PC-9 (cell line): ENCODE results near the gene NOTO. TPM values are rescaled to one million over a fixed set of nuclear protein-coding genes. Genes with fewer than 3 reads are reported as not detected.
A peak's percentile ranks its signal among the peaks of the same experiment; 100 is the strongest.

Source experiments
- BruUV-seq: library from RNA; stranded (reverse); fragments of 400-500 nt; replicated peaks from 2 replicates; lab custom pipeline; 2021; lab: Mats Ljungman, UMichigan
- CTCF ChIA-PET: fragments of 300-600 bp; sonication (Branson Sonifier 250); formaldehyde crosslinking; loops from one replicate; lab custom pipeline; 2022; ENCODE audit warnings: antibody characterized with exemption; lab: Charles Lee
- POLR2A ChIA-PET: fragments of 300-600 bp; sonication (Branson Sonifier 250); formaldehyde crosslinking; loops from one replicate; lab custom pipeline; 2022; ENCODE audit warnings: antibody characterized with exemption; ENCODE audit not compliant: unreplicated experiment; lab: Charles Lee
- DNase-seq, 2 experiments: peaks; one replicate each; pipeline versions ENCODE4 v3.0.0 to v3.0.0-alpha.2; 2015 to 2022; ENCODE audit warnings: mixed read lengths in 1 of 2
- H2AFZ ChIP-seq: fragments of 200-600 bp; sonication (generic); 2 replicates; pipeline ENCODE4 v1.8.1; 2017; ENCODE audit warnings: antibody characterized with exemption
- H3F3A ChIP-seq: fragments of 200-600 bp; sonication (generic); 2 replicates; pipeline ENCODE4 v1.8.1; 2017; ENCODE audit warnings: antibody characterized with exemption, mild to moderate bottlenecking, low read depth; ENCODE audit not compliant: insufficient read depth
- H3K27ac ChIP-seq: fragments of 200-600 bp; sonication (generic); 2 replicates; pipeline ENCODE4 v1.6.1; 2016; ENCODE audit warnings: mixed run types
- H3K27me3 ChIP-seq: fragments of 200-600 bp; sonication (generic); 2 replicates; pipeline ENCODE4 v1.6.1; 2016; ENCODE audit warnings: low read depth, mixed run types; ENCODE audit not compliant: insufficient read depth
- H3K36me3 ChIP-seq: fragments of 200-600 bp; sonication (generic); 2 replicates; pipeline ENCODE4 v1.6.1; 2016; ENCODE audit warnings: low read depth, mixed run types
- H3K4me1 ChIP-seq: fragments of 200-600 bp; sonication (generic); replicated peaks from 2 replicates; pipeline ENCODE4 v1.6.1; 2016; ENCODE audit warnings: mixed run types; ENCODE audit not compliant: insufficient read depth
- H3K4me2 ChIP-seq: fragments of 200-600 bp; sonication (generic); 2 replicates; pipeline ENCODE4 v1.6.1; 2017; ENCODE audit warnings: mixed run types
- H3K4me3 ChIP-seq: fragments of 200-600 bp; sonication (generic); 2 replicates; pipeline ENCODE4 v1.6.1; 2016; ENCODE audit warnings: mixed run types
- H3K79me2 ChIP-seq: fragments of 200-600 bp; sonication (generic); 2 replicates; pipeline ENCODE4 v1.6.1; 2017; ENCODE audit warnings: low read depth, mixed run types
- H3K9me2 ChIP-seq: fragments of 200-600 bp; sonication (generic); 2 replicates; pipeline ENCODE4 v1.8.1; 2017; ENCODE audit warnings: mild to moderate bottlenecking; ENCODE audit not compliant: insufficient read depth
- H3K9me3 ChIP-seq: fragments of 200-600 bp; sonication (generic); 2 replicates; pipeline ENCODE4 v1.8.1; 2016; ENCODE audit warnings: low read depth; ENCODE audit not compliant: insufficient read depth
- H4K20me1 ChIP-seq: fragments of 200-600 bp; sonication (generic); 2 replicates; pipeline ENCODE4 v1.8.1; 2017; ENCODE audit not compliant: insufficient read depth
- CTCF ChIP-seq: fragments of 200-600 bp; sonication (generic); conservative IDR thresholded peaks from 2 replicates; pipeline ENCODE4 v1.6.1; 2017; ENCODE audit warnings: mixed run types, antibody characterized with exemption, mild to moderate bottlenecking, moderate library complexity
- EZH2 ChIP-seq: fragments of 200-600 bp; sonication (generic); IDR thresholded peaks from 2 replicates; pipeline ENCODE4 v1.8.0; 2017; ENCODE audit warnings: antibody characterized with exemption, low read depth
- intact Hi-C: fragments of 100-400 bp; cut with micrococcal nuclease; formaldehyde crosslinking; loops from one replicate; pipeline ENCODE4 v1.10.0; 2022; ENCODE audit not compliant: unreplicated experiment
- total RNA-seq: library from RNA; stranded (reverse); gene quantifications from 2 replicates; pipeline ENCODE4 v1.2.3, GENCODE V29; 2021

Gene NOTO
- total RNA-seq, 1 experiment from 2014 or later, result not detected

DNA sequence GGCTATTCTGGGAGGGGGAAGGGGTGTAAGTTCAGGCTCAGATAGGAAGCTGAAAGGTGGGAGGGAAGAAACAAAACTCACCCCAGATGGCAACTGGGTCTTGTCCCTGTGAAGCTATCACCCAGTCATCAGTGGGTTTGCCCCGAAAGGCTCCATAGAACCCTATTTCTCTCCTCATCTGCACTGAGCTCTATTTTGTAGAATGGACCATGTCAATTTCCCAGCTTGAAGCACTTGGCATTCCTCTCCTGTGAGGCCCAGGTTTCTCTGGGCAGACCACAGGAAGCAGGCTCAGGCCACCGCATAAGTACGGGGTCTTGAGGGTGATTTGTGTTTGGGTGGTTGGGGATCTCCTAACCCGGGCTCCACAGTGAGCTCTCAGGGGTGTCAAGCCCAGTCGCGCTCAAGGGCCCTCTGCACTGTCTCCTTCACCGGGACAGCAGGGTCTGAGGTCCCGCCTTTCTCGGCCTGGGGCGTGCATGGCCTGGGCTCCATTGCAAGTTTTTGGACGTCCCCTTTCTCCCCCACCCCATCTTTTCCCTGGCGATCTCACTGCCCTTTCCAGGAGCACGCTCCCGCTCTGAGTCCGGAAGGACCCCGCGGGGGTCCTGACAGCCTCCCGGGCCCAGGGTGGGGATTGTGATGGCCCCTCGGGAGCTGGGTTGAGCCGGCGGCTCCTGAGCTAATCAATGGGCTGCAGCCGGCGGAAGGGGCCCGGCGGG lies 27.3 kb upstream of the NOTO start:
- Histone ChIP-seq H3F3A (peaks cover 4% of the 10 kb centered on the region; the same call in 1 of the 2 replicates), H3K4me3 (peak overlapping the region; percentile 51; the same call in 1 of the 2 replicates), H3K36me3 (no peaks in the 10 kb centered on the region), H3K9me2 (no peaks in the 10 kb centered on the region), H3K4me2 (peak overlapping the region; percentile 89), H2AFZ (peak overlapping the region; percentile 68; the same call in 1 of the 2 replicates), H4K20me1 (no peaks in the 10 kb centered on the region), H3K79me2 (no peaks in the 10 kb centered on the region), H3K4me1 (peaks cover 19% of the 10 kb centered on the region), H3K27ac (no peak overlapping the region), H3K9me3 (no peaks in the 10 kb centered on the region), H3K27me3 (peaks cover 41% of the 10 kb centered on the region)
- intact Hi-C loops, result loop anchor here (1.0 to 5.0 kb wide), 3 partner anchors 88 to 283 kb away; no protein-coding TSS in a partner anchor
- ChIA-PET POLR2A (no interaction called here), CTCF (interaction anchor here (0.6 kb wide), 1 partner anchor 62 kb away, joined by 3 read pairs; no protein-coding TSS in a partner anchor)
- no TSS peak for BruUV-seq
- TF ChIP-seq EZH2 (no peak; the same call in 1 of the 2 replicates), CTCF (no peak)
- no peak for DNase-seq

- no peak for TF ChIP-seq EZH2
- TF ChIP-seq CTCF, result no peak
- ChIA-PET POLR2A (no interaction called here), CTCF (interaction anchor here (2.5 kb wide), 1 partner anchor 37 kb away, joined by 17 read pairs; no protein-coding TSS in a partner anchor)
- no peaks in the 10 kb centered on the region for H4K20me1 ChIP-seq
- peaks cover 19% of the 10 kb centered on the region for H3K4me1 ChIP-seq
- peaks cover 47% of the 10 kb centered on the region for H3K27me3 ChIP-seq
- DNase-seq, result peak in 1 of 2 experiments; percentile 54
- no peaks in the 10 kb centered on the region for H3K9me3 ChIP-seq
- peak overlapping the region; percentile 68 for H2AFZ ChIP-seq
- H3K4me2 ChIP-seq, result peak overlapping the region; percentile 89
- H3K79me2 ChIP-seq, result no peaks in the 10 kb centered on the region
- intact Hi-C loops, result loop anchor here (1.0 to 5.0 kb wide), 3 partner anchors 88 to 283 kb away; no protein-coding TSS in a partner anchor
- H3F3A ChIP-seq, result peaks cover 4% of the 10 kb centered on the region; the same call in 1 of the 2 replicates
- BruUV-seq, result no TSS peak
- no peaks in the 10 kb centered on the region for H3K9me2 ChIP-seq
- H3K27ac ChIP-seq, result no peak overlapping the region
- no peaks in the 10 kb centered on the region for H3K36me3 ChIP-seq
- peak overlapping the region; percentile 51; the same call in 1 of the 2 replicates for H3K4me3 ChIP-seq
Observed at GRCh38 chr2:73175663-73176204, 26.6 kb upstream of the NOTO start.

DNA sequence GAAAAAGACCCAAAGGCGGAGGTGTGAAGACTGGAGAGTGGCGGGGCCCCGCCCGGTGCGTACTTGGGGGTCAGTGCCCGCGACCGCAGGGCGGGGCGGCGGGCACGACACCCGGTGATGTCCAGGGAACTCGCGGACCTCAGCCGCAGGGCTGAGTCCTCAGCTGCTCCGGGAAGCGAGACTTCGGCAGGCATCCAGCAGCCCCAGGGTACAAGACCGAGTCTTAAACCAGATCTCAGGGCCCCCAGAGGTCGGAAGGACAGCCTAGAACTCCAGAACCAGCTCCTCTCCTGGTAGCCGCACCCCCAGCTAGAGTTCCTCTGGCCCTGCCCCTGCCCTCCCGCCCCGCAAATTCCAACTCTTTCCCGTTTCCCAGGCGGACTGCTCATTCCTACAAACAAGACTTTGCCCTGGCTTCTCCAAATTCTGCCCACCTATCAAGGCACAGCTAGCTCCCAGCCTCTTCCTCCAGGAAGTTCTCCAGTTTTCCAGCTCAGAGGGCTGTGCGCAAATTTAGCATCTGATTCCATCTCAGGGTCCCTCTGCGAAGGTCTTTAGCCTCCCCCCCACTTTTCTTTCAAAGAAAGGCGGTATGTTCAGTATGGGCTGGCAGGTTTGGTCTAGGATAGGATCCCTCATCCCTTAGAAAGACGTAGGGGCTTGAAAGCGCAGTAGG lies 26.0 kb upstream of the NOTO start:
- peak overlapping the region; percentile 68 for H2AFZ ChIP-seq
- H3K27me3 ChIP-seq, result peaks cover 53% of the 10 kb centered on the region
- no peaks in the 10 kb centered on the region for H4K20me1 ChIP-seq
- peaks cover 4% of the 10 kb centered on the region; the same call in 1 of the 2 replicates for H3F3A ChIP-seq
- H3K27ac ChIP-seq, result no peak overlapping the region
- no peaks in the 10 kb centered on the region for H3K9me2 ChIP-seq
- peak overlapping the region; percentile 61; the same call in 1 of the 2 replicates for H3K4me3 ChIP-seq
- POLR2A ChIA-PET, result no interaction called here
- no TSS peak for BruUV-seq
- H3K79me2 ChIP-seq, result no peaks in the 10 kb centered on the region
- H3K9me3 ChIP-seq, result no peaks in the 10 kb centered on the region
- H3K4me2 ChIP-seq, result peak overlapping the region; percentile 89
- intact Hi-C loops, result loop anchor here (5.0 kb wide), 2 partner anchors 89 to 284 kb away; no protein-coding TSS in a partner anchor
- TF ChIP-seq EZH2 (no peak; the same call in 1 of the 2 replicates), CTCF (no peak)
- H3K4me1 ChIP-seq, result peaks cover 19% of the 10 kb centered on the region
- no peak for DNase-seq
- H3K36me3 ChIP-seq, result no peaks in the 10 kb centered on the region
- CTCF ChIA-PET, result interaction anchor here (0.5 to 2.5 kb wide), 6 partner anchors 36 to 1027 kb away, joined by 3 to 17 read pairs (median 4); no protein-coding TSS in a partner anchor
